ENCODE results near the gene DMD.

DNA sequence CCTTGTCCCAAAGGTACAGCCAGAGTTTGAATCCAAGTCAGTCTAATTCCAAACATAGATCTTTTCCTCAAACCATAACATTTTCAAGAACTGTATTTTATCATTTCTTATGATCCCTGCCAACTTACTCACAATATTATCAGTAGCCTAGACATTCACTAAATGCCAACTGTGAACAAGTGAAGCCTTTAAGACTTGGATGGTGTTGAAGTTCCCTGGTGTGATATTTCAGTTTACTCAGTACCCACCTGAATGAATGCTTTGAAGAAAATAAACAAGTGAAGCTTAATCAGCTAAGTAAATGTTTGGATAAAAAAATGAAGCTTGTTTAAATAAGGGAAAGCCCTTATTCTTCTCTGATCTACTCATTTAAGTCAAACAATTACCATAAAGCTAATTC, 1028.3 kb downstream of the DMD start:
- TF ChIP-seq, protein P1, sequence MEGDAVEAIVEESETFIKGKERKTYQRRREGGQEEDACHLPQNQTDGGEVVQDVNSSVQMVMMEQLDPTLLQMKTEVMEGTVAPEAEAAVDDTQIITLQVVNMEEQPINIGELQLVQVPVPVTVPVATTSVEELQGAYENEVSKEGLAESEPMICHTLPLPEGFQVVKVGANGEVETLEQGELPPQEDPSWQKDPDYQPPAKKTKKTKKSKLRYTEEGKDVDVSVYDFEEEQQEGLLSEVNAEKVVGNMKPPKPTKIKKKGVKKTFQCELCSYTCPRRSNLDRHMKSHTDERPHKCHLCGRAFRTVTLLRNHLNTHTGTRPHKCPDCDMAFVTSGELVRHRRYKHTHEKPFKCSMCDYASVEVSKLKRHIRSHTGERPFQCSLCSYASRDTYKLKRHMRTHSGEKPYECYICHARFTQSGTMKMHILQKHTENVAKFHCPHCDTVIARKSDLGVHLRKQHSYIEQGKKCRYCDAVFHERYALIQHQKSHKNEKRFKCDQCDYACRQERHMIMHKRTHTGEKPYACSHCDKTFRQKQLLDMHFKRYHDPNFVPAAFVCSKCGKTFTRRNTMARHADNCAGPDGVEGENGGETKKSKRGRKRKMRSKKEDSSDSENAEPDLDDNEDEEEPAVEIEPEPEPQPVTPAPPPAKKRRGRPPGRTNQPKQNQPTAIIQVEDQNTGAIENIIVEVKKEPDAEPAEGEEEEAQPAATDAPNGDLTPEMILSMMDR (IDR thresholded peaks at IDR 0.05; ENCODE audit: low read depth, low read length): no peak
- TF ChIP-seq, protein P2, sequence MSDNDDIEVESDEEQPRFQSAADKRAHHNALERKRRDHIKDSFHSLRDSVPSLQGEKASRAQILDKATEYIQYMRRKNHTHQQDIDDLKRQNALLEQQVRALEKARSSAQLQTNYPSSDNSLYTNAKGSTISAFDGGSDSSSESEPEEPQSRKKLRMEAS (IDR thresholded peaks at IDR 0.05; ENCODE audit: low read depth, low read length): no peak

All from NB4 (cell line).